HG03457 (cell line): ENCODE results near the gene NR3C1.

ENCODE experiments used
- ATAC-seq: cut with Tn5 transposase; IDR thresholded peaks from one replicate; pipeline ENCODE4 v1.9.1; 2021; ENCODE audit warnings: moderate number of reproducible peaks; ENCODE audit not compliant: unreplicated experiment

NR3C1 gene

DNA sequence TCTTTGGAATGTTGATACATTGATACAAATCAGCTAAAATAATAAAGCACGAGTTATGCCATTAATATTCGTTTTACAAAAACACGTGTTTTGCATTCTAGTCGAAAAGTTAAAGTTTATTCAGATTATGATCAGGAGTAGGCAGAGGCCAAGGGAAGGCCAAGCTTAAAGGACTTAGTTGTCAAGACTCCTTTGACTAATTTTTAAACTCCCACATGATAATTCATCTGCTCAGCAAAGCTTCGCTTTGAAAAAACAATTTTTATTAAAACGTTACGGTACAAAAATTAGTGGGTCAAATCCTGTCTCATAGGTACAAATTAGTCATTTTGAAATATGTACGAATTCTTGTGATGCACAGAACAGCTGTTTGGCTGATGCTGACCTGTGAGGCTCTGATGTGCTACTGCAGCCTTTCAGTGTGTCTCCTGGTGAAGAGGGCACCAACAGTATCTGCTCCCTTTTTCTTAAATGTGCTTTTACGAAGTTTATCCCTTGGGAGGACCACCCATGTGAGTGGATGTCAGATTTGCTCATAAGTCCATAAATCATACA lies 23.0 kb upstream of the NR3C1 start:
- ATAC-seq, result no peak

- no peak for ATAC-seq
Measured at GRCh38 chr5:143425835-143426234, 22.3 kb upstream of the NR3C1 start.

DNA sequence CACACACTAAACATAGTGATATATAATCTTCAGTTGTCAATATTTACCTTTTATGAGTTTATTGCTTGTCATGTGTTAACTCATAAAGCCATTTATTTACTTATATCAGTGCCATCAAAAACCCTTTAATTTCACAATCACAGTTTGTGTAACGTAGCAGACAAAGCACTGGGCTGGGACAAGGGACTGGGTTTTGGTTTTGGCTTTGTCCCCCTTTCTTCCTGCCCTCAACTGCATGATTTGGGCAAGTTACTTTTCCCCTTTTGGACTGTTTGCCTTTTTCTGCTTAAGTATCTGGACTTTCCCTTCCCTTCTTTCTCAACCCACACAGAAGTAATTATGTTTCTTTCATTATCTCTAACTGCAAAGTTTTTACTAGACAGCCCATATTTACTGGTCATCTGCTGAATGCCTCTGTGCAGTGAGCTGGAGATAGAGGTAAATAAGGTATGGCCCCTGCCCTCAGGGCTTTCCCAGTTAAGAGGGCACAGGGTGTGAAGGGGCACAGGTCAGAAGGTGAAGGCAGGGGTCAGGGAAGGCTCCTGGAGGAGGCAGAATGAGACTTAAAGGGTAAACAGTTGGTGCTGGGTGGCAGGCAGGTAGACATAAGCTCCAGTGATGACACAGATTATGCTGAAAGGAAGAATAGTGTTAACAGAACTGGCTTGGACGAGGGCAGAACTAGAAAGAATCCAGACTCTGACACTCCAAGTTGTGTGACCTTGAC lies 14.8 kb upstream of the NR3C1 start:
- no peak for ATAC-seq

DNA sequence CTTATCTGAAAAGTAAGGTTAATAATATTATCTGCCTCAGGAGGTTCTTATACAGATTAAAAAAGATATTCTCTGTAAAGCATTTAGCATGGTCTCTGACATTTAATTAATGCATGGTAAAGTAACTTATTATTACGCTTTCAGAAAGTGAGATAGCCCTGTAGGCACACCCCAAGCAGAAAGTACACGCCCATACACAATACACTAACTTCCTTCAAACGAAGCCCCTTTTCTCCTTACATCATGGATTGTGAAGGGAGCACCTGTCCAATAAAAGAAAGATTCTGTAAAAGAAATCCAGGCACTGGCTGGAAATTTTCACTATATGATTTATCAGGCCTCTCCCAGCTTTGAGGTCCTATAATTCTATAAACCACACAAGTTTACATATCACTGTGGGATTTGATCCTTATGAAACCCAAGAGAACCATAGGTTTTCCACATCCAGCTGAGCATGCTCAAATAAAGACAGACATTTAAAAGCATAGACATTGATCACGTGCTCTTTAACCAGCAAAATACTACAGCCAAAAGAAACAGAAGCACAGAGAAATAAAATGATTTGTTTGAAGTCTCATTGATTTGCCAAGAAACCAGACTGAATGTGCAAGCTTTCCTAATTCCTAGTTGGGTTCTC lies 14.1 kb upstream of the NR3C1 start:
- no peak for ATAC-seq

DNA sequence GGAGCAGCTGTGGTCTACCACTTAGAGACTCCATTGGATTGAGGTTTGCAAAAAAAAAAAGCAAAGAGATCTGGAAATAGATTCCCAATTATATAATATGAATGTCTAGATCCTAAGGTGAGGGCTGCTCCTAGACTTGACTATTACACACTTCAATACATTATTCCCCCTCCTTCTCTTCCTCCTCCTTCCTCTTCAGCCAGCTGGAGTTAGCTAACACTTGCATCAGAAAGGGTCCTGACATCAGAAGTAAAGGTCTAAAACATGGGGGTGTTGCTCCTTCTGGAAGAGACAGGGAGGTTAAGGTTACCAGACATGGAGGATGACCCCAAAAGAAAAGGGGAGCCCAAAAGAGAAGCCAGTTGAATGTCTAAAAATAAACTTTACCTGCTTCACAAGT lies 12.9 kb upstream of the NR3C1 start:
- no peak for ATAC-seq

DNA sequence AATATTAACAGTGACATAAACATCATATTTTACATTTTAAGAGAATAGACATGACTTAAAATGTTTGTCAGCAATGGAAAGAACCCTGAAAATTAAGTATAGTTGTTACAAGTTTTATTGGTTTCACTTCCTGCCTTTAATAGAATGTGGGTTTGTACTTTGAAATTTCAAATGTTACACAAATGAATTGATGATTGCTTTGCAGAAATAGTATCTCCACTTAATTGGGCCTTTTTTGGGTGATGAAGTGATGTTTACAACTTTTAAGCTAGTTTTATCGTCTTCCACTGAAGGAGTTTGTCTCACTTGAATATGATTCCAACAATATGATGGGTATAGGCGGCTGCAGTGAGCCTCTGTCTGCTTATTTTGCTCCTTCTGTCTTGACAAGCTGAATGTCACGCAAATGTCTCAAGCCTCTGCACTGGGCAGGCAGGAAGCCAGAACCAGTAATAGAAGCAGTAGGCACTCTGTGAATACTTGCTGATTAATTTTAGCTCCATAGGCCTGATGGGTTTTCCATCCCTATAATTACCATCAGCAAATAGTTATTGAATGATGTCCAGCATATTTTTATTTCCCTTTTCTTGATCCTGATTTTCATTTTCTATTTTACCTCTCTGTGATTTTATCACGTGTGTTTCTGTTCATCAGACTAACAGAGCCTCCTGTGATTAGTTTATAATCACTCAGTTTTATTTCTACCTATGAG lies 10.6 kb upstream of the NR3C1 start:
- peak; percentile 64 for ATAC-seq

DNA sequence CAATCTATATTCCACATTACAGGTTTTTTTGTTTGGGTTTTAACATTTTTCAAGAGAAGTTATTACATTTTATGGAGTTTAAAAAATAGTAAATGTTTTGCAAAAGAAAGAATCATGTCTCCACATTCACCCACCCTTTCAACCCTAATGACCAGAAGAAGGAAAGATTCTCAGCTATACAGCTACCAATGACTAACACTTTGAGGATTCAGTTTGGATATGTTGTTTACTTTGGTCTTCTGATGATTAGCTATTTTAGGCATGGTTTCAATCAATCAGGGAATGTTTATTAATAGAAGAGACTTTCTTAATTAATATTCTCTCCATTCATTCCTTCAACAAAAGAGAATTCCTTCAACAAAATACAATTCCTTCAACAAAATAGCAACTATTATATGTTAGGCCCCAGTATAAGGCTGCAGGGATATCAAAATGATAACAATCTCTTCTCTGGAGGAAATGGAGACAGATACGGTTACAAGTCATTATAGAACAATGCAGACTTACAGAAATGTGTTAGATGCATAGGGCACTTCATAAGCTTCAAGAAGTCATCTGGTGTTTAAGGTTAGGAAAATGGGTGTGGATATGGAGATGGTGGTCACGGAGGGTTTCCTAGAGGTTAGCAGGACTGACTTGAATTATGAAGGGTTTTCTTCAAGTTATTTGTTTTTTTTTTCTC lies 9.3 kb upstream of the NR3C1 start:
- ATAC-seq, result no peak

DNA sequence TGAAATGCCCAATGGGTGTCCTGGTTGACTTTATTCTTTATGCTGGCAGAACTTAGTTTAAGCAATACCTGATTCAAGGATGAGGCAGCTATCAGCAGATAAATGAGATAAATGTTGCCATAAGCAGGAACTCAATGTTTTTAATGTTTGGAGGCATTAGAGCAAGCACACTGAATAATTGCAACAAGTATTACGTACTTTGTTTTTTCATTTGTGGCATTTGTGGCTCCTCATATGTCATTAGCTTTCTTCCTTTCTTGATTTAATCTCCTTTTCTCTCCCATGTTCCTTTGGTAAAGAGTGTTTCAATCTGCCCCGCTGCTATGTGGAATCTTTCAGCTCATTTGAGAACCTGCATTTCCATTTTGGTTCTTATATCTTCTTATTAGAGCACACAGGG lies 6.4 kb upstream of the NR3C1 start:
- no peak for ATAC-seq

- ATAC-seq, result no peak
Measured at GRCh38 chr5:143406408-143406807, 2.9 kb upstream of the NR3C1 start.

DNA sequence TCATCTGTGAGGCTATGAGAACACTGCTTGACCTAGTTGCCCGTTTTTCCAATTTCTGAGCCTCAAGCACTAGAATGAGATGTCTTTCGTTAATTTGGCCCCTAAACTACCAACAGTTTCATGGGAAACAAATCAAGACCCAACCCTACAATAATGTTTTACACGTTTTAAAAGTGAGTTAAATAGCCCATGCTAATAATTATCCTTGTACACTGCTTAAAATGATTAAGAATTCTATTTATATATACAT lies 2.3 kb upstream of the NR3C1 start:
- ATAC-seq, result no peak

GRCh38 chr5:143405063-143405848 lies 1.8 kb upstream of the NR3C1 start:
- ATAC-seq, result no peak

GRCh38 chr5:143404416-143405062 lies 1.1 kb upstream of the NR3C1 start:
- peak; percentile 7 for ATAC-seq

DNA sequence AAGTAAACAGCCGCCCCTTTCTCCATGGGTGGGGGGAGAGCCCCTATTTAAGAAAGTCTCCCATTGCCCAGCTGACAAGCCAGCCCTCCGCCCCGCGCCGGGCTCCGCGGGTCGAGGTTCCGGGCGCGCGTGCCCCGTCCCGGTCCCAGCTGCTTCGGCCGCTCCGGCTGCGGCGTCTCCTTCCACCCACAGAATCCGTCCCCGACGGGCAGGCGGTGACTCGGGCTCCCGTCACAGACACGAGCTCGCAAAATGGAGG lies 223 bp downstream of the NR3C1 start:
- ATAC-seq, result no peak

DNA sequence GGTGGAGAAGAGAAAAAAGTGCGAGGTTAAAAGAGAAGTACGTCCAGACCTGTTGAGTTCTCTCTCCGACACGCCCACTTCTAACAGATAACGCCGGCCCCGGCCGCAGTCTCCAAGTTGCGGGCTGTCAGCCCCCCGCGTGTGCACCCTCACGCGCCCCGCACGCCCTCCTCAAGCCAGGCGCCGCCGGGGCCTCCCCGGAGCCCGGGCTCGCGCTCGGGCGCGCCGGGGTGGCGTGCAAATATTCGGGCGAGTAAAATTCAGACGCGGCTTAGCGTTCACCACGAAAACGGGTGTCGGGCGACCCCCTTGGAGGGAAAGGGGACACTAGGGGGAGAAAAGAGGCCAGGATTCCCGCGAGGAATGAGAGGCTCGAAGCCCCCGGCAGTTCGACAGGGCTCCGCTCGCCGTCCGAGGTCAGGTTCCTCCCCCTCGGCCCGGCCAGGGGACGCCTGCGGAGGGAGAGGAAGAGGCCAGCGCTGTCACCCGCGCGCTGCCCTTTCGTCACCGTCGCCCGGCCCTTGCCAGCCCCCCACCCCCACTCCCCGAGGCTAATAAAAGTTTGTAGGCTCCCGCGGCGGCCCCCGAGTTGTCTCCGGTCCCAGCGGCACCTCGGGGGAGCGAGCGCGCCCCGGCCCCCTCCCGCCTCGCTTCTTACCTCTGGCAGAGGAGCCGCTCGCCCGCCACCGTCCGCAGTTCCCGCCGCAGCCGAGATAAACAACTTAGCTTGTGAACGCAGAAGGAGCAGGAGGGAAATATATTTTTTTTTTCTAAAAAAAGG lies 743 bp downstream of the NR3C1 start:
- no peak for ATAC-seq

DNA sequence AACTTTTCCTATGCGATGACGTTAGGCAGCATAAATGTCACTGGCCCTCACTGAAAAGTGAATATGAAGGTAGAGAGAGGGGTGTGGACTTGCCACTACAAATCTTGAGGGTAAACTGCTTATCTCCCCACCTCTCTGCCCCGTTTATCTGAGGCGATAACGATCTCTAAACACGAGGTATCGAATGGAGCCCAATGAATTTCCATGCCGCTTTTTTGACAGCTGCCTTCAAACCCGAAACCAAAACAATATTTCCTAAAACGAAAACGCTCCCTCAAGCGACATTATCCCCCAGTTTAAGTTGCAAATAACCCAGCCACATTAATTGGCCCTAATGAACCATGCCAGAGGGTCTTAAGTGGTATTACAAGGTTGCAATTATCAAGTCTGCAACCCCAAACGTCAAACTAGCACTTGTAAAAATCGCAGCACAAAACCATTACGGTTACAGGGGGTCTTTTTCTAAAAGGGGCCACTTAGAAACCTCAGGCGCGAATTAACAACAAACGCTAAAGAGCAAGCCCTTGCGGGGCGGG lies 1.4 kb downstream of the NR3C1 start:
- ATAC-seq, result no peak

DNA sequence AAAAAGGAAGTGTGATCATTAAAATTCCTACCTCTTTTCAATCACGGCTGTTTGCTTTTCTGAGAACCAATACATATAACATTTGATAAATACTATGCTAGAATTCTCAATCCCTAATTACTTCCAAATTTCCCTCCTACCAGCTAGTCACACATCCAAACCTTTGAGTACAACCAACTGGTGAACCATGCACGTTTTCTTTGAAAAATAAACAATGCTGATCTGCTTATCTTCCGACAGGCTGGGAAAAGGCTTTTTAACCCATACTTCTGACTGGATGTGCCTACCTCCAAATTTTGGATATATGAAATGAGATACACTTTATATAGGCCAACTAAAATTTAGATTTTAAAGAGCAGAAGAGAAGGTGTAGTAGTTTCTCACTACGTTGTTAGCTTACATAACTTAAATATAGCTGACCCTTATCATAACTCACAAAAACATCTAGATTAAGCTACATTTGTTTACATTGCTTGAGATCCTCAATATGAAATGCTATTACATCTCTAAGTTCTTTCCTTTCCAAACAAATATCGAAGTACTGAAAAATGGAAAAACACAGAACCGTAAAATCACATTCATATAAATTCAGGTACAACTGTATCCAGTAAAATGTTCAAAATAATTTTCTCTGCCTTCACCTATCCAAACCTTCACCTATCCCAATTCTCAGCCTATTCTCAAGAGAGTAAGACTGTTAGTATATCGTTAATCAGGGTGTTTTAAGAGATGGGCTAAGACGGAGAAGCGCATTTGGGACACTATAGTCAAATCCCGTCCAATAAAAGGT lies 2.1 kb downstream of the NR3C1 start:
- ATAC-seq, result no peak

- ATAC-seq, result no peak
Measured at GRCh38 chr5:143400541-143401226, 2.8 kb downstream of the NR3C1 start.
